ENCODE data around the gene CBX4.

DNA sequence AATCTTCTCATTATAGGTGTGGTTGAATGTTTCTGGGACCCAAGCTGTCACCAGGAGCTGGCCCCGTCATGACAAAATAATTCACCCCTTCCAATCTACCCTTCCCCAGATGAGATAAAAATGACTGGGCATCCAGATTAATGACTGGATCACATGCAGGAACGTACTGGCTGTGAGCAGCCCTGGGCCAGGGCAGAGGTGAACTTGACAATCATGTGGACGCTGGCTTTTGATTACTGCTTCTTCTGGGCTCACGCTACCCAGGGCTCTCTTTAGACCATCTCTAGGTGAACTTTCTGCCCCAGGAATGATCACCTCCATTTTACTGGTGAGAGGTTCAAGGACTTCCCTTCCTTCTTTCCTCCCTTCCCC lies 18.3 kb downstream of the CBX4 start:
- TF ChIP-seq EZH2 (optimal IDR thresholded peaks at IDR 0.05; ENCODE audit: low read depth, low read length) (no peak), EZH2phosphoT487 (IDR thresholded peaks at IDR 0.05; ENCODE audit: low read length) (no peak)
